GM12875 (cell line): Measurements from ENCODE around the gene CORO2B.

Experiments
- H3K4me3 ChIP-seq: one replicate; pipeline ENCODE4 v1.5.1; 2011; ENCODE audit warnings: low read depth, low read length, control low read depth
- TF ChIP-seq, protein P1 (sequence below): IDR thresholded peaks from 2 replicates; pipeline ENCODE4 v1.5.1; 2011; ENCODE audit warnings: low read depth, mild to moderate bottlenecking, control low read depth, inconsistent platforms, low read length, moderate library complexity, borderline replicate concordance; ENCODE audit not compliant: insufficient read depth

Gene CORO2B

DNA sequence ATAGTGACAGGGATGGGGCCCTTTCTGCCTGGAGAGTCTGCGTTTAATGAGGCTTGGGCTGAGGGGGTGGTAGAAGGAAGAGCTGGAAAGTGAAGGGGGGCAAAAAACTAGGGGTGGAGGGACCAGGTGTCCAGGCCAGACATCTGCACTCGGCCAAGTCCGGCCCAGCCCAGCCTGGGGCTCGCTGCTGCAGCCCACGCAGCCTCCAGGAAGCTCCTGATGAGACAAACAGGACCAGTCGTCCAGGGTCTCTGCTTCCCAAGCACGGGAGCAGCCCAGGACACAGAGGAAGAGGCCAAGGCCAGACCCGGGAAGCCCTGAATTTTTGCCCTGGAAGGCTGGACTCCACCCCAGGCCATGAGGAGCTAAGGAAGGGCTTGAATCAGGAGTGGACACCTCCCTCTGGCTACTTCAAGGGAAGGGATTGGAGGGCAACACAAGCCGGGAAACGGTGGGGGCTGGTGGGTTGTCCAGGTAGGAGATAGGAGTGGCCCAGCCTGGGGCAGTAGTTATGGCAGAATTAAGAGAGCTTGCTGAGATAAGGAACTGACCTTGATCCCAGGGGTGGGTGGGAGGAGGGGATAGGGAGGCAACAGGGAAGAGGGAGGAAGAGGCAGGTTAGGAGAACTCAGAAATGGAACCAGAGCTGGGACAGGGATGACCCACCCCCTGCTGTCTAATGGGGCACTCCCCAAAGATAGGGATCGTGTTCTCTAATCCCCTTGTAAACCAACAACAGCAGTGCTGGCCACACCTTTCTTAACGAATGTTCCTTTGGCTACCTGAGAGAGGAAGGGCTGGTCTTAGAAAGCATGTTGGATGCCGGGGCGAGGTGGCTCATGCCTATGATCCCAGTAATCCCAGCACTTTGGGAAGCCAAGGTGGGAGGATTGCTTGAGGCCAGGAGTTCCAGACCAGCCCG, 152.4 kb downstream of the CORO2B start:
- TF ChIP-seq, protein P1, sequence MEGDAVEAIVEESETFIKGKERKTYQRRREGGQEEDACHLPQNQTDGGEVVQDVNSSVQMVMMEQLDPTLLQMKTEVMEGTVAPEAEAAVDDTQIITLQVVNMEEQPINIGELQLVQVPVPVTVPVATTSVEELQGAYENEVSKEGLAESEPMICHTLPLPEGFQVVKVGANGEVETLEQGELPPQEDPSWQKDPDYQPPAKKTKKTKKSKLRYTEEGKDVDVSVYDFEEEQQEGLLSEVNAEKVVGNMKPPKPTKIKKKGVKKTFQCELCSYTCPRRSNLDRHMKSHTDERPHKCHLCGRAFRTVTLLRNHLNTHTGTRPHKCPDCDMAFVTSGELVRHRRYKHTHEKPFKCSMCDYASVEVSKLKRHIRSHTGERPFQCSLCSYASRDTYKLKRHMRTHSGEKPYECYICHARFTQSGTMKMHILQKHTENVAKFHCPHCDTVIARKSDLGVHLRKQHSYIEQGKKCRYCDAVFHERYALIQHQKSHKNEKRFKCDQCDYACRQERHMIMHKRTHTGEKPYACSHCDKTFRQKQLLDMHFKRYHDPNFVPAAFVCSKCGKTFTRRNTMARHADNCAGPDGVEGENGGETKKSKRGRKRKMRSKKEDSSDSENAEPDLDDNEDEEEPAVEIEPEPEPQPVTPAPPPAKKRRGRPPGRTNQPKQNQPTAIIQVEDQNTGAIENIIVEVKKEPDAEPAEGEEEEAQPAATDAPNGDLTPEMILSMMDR: no peak
- no peak overlapping the region for H3K4me3 ChIP-seq

DNA sequence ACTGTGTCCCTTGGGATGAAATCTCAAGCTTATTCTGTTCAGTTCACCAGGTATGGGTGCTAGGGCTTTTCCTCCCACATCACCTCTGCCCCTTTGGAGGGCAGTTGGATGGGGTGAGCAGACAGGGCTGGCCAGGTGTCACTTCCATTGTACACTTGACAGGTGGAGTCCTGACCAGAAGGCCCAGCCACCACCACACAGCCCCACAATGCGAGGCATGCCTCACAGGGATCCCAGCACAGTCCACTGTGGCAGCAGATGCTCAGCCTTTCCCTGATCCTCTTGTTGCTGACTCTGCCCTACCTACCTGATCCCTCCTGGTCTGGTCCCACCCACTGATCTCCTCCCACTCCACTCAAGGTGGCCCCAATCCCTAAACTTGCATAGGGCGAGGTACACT, 153.7 kb downstream of the CORO2B start:
- no peak overlapping the region for H3K4me3 ChIP-seq
- TF ChIP-seq, protein P1: no peak

DNA sequence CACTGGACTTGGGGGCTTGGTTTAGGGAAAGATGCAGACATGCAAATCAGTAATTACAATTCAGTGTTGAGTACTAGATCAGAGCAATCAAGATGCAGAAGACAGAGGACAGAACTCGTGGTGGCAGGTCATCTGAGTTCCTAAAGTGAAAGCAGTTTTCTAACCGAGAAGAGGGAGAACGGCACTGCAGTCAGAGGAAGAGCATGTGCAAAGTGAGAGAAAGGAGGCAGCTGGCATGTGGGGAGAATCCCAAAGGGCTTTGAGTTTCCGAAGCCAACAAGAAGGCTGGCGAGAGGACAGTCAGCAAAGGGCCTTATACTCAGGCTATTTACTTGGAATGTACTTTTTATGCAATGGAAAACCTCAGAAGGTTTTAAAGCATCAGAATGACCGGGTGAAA, 154.9 kb downstream of the CORO2B start:
- H3K4me3 ChIP-seq: no peak overlapping the region
- TF ChIP-seq, protein P1: no peak

DNA sequence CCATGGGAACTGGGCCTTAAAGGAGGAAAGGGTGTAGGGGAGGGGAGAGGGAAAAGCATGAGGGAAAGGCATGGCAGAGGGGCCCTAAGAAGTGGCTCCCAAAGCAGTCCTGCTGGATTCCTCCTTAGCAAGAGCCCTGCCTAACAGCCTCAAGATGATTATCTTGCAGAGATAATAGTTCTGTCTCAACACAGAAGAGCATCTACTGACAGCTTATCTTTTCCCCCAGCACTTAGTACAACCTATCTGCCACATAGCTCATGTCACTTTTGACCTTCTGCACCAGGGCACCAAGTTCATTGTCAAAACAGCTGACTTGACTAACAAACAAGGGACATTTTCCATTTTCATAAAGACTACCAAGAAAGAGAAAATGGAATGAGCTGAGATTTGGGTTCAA, 155.6 kb downstream of the CORO2B start:
- no peak overlapping the region for H3K4me3 ChIP-seq
- TF ChIP-seq, protein P1: no peak

DNA sequence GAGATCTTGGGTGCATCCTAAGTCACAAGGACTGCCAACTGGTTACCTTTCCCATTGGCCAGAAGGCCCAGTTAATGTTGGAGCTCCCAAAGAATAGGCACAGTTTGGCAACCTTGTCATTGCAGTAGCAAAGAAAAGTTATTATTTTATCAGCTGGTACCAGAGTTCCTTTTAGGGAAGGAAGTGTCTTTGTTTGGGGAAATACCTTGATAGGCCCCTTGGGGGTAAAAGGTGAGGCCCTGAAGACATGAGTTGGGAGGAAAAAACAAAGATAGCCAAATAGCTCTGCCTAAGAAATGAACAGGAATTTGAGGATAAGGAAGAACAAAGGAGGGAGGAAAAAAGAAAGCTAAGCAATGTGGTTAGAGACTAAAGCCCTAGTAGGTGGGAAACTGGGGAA, 156.1 kb downstream of the CORO2B start:
- H3K4me3 ChIP-seq: no peak overlapping the region
- TF ChIP-seq, protein P1: no peak

DNA sequence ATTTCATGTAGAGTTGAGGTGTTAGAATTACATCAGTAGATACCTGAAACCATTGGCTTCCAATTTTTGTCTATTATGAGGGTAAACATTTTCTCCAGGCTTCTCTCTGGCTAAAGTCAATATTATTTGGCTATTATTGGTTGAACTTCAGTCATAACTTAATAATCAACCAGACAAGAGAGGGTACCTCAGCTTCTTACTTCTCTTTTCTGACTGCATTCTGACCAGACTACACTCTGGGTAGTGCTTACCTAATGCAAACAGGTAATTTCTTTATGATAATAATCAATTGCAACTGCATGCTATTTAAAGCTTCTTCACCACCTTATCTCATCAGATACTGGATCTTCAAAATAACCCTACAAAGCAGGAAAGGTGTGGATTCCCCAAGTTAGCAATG, 156.8 kb downstream of the CORO2B start:
- H3K4me3 ChIP-seq: no peak overlapping the region
- TF ChIP-seq, protein P1: no peak
